Smooth muscle cell (in vitro differentiated cells): ENCODE measurements around the gene CYFIP1. TPM values are rescaled to one million over a fixed set of nuclear protein-coding genes. Genes with fewer than 3 reads are reported as not detected.

Experiments used
- DNase-seq: peaks from one replicate; lab custom pipeline; 2025; ENCODE audit not compliant: unreplicated experiment; lab: John Stamatoyannopoulos, UW
- H2AFZ ChIP-seq: fragments of 200-600 bp; sonication (generic); 2 replicates; pipeline ENCODE4 v1.6.0; 2016; ENCODE audit warnings: antibody characterized with exemption, low read depth, mild to moderate bottlenecking
- H3F3A ChIP-seq: fragments of 200-600 bp; sonication (generic); 2 replicates; pipeline ENCODE4 v1.6.0; 2017; ENCODE audit warnings: antibody characterized with exemption, low read depth
- H3K27ac ChIP-seq: fragments of 200-600 bp; sonication (generic); 2 replicates; pipeline ENCODE4 v1.5.1; 2016; ENCODE audit warnings: low read depth, mild to moderate bottlenecking
- H3K27me3 ChIP-seq: fragments of 200-600 bp; sonication (generic); 2 replicates; pipeline ENCODE4 v1.6.1; 2016; ENCODE audit warnings: low read depth, mild to moderate bottlenecking
- H3K36me3 ChIP-seq: fragments of 200-600 bp; sonication (generic); 2 replicates; pipeline ENCODE4 v1.5.1; 2016; ENCODE audit warnings: low read depth
- H3K4me1 ChIP-seq: fragments of 200-600 bp; sonication (generic); 2 replicates; pipeline ENCODE4 v1.5.1; 2016; ENCODE audit warnings: low read depth
- H3K4me2 ChIP-seq: fragments of 200-600 bp; sonication (generic); 2 replicates; pipeline ENCODE4 v1.6.0; 2016; ENCODE audit warnings: mild to moderate bottlenecking
- H3K4me3 ChIP-seq: fragments of 200-600 bp; sonication (generic); 2 replicates; pipeline ENCODE4 v1.5.1; 2016; ENCODE audit warnings: mild to moderate bottlenecking
- H3K79me2 ChIP-seq: fragments of 200-600 bp; sonication (generic); 2 replicates; pipeline ENCODE4 v1.6.0; 2016; ENCODE audit warnings: low read depth, mild to moderate bottlenecking
- H3K9ac ChIP-seq: fragments of 200-600 bp; sonication (generic); 2 replicates; pipeline ENCODE4 v1.6.0; 2016; ENCODE audit warnings: low read depth
- H3K9me3 ChIP-seq: fragments of 200-600 bp; sonication (generic); replicated peaks from 2 replicates; pipeline ENCODE4 v1.5.1; 2016; ENCODE audit warnings: low read depth
- H4K20me1 ChIP-seq: fragments of 200-600 bp; sonication (generic); 2 replicates; pipeline ENCODE4 v1.6.0; 2016; ENCODE audit warnings: low read depth
- CTCF ChIP-seq: fragments of 200-600 bp; sonication (generic); IDR thresholded peaks from 2 replicates; pipeline ENCODE4 v1.5.1; 2017; ENCODE audit warnings: borderline replicate concordance, mild to moderate bottlenecking, antibody characterized with exemption; ENCODE audit not compliant: insufficient read depth, poor library complexity, severe bottlenecking
- WGBS: methylation state at CpG from one replicate; pipeline ENCODE4 v1.1.7; 2016; ENCODE audit warnings: low lambda C conversion rate; 5-methylcytosine and 5-hydroxymethylcytosine counted together
- polyA plus RNA-seq: library from polyadenylated mRNA; unstranded; fragments of >200 nt; fragmentation: Nextera tagmentation; extraction: Ambion mirVana; gene quantifications from 2 replicates; pipeline ENCODE4 v1.2.1, GENCODE V29; 2016
- total RNA-seq: library from RNA; depleted of rRNA; stranded (reverse); fragments of >200 nt; gene quantifications from 2 replicates; pipeline ENCODE4 v1.2.3, GENCODE V29; 2014

The CYFIP1 gene
- total and polyA plus RNA-seq, 2 experiments from 2014 or later, result 65.2 to 67.6 TPM

DNA sequence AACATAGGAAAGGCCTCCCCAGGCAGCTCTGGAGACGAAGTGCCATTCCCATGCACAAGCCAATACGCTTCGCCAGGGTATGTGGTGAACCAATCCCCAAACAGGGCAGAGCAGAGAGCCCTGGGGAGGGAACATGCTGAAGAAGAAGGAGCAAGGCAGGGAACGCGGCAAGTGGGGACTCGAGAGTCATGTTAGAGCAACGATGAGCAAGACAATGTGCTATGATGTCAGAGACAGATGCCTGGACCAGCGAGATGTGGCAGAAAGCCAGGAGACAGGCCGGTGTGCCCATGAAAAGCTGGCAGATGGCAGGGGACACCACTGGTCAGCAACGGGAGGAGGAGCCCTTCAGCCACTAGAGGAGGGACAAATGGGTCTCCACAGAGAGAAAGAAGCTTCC is 102.1 kb downstream of the CYFIP1 start:
- no peak overlapping the region for H3K9ac ChIP-seq
- no peak for TF ChIP-seq CTCF
- H2AFZ ChIP-seq, result no peak overlapping the region
- no peaks in the 10 kb centered on the region for H3K9me3 ChIP-seq
- WGBS, result 92% methylated on average over 9 of the region's 10 CpGs
- no peaks in the 10 kb centered on the region for H3F3A ChIP-seq
- peaks cover 7% of the 10 kb centered on the region for H3K36me3 ChIP-seq
- no peaks in the 10 kb centered on the region for H3K4me1 ChIP-seq
- H3K27ac ChIP-seq, result no peak overlapping the region
- peaks cover 31% of the 10 kb centered on the region for H4K20me1 ChIP-seq
- H3K79me2 ChIP-seq, result no peaks in the 10 kb centered on the region
- no peak overlapping the region for H3K4me2 ChIP-seq
- no peaks in the 10 kb centered on the region for H3K27me3 ChIP-seq
- no peak for DNase-seq
- no peak overlapping the region for H3K4me3 ChIP-seq

GRCh38 chr15:22877607-22878006 is 102.6 kb downstream of the CYFIP1 start:
- H3K4me3 ChIP-seq, result no peak overlapping the region
- H3K36me3 ChIP-seq, result peaks cover 6% of the 10 kb centered on the region
- H3K79me2 ChIP-seq, result no peaks in the 10 kb centered on the region
- DNase-seq, result no peak
- H3K9me3 ChIP-seq, result no peaks in the 10 kb centered on the region
- H3K4me2 ChIP-seq, result no peak overlapping the region
- 94% methylated on average over 8 of the region's 8 CpGs for WGBS
- H4K20me1 ChIP-seq, result peaks cover 31% of the 10 kb centered on the region
- no peaks in the 10 kb centered on the region for H3F3A ChIP-seq
- H3K27ac ChIP-seq, result no peak overlapping the region
- H3K9ac ChIP-seq, result no peak overlapping the region
- TF ChIP-seq CTCF, result no peak
- H3K4me1 ChIP-seq, result no peaks in the 10 kb centered on the region
- H3K27me3 ChIP-seq, result no peaks in the 10 kb centered on the region
- no peak overlapping the region for H2AFZ ChIP-seq

GRCh38 chr15:22877117-22877516 is 103.1 kb downstream of the CYFIP1 start:
- Histone ChIP-seq H3K4me2 (no peak overlapping the region), H3K79me2 (no peaks in the 10 kb centered on the region), H3F3A (peaks cover 3% of the 10 kb centered on the region), H3K27ac (no peak overlapping the region), H3K27me3 (no peaks in the 10 kb centered on the region), H3K4me1 (no peaks in the 10 kb centered on the region), H3K36me3 (peaks cover 7% of the 10 kb centered on the region), H4K20me1 (peaks cover 31% of the 10 kb centered on the region), H3K4me3 (no peak overlapping the region), H2AFZ (no peak overlapping the region), H3K9me3 (no peaks in the 10 kb centered on the region), H3K9ac (no peak overlapping the region)
- DNase-seq, result no peak
- 98% methylated on average over 5 of the region's 5 CpGs for WGBS
- TF ChIP-seq CTCF, result no peak

DNA sequence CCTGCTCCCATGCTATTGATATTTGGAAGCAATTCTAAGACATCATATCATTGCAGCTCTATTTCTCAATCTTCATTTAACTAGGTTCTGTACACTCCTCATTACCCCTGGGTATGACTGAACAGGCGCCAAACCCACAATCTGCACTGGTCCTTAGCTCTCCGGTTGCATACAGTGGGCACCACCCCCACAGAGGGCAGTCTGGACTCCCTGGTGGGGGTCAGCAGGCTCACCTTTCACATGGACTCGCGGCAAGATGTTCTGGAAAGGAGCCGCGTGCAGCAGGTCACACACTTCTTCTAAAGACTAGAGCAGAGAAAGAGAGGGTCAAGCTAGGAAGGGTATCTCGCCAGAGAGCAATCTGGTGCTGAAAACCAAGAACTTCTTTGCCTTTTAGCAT is 105.2 kb downstream of the CYFIP1 start:
- no peak for TF ChIP-seq CTCF
- Histone ChIP-seq H3K27ac (no peak overlapping the region), H3K9ac (no peak overlapping the region), H3K4me3 (no peak overlapping the region), H3K4me1 (no peaks in the 10 kb centered on the region), H3K9me3 (no peaks in the 10 kb centered on the region), H3K79me2 (no peaks in the 10 kb centered on the region), H3K4me2 (no peak overlapping the region), H3K27me3 (no peaks in the 10 kb centered on the region), H4K20me1 (peaks cover 31% of the 10 kb centered on the region), H3F3A (peaks cover 4% of the 10 kb centered on the region), H2AFZ (no peak overlapping the region), H3K36me3 (peaks cover 7% of the 10 kb centered on the region)
- DNase-seq, result no peak
- WGBS, result 96% methylated on average over 7 of the region's 7 CpGs
